ENCODE data around the gene LY9.

- TF ChIP-seq CTCF (IDR thresholded peaks at IDR 0.05; ENCODE audit: low read depth, low read length, poor library complexity, severe bottlenecking) (no peak), EZH2phosphoT487 (IDR thresholded peaks at IDR 0.05; ENCODE audit: borderline replicate concordance, low read length) (no peak)
Measured at GRCh38 chr1:160799641-160800040, 3.7 kb downstream of the LY9 start.
